Common myeloid progenitor, CD34-positive (primary cell): Measurements from ENCODE around the gene AUP1.
"Not testable (repeated sequence)": the region's sequence is repeated elsewhere in the genome, so short reads cannot be mapped to it uniquely, and the experiment has no call there.

Experiments
- CTCF ChIA-PET: fragments of 350-600 bp; sonication (Branson Sonifier 250); formaldehyde crosslinking; loops from one replicate; lab custom pipeline; 2021; ENCODE audit warnings: antibody characterized with exemption; lab: Charles Lee
- POLR2A ChIA-PET: fragments of 350-600 bp; sonication (Branson Sonifier 250); formaldehyde crosslinking; loops from one replicate; lab custom pipeline; 2021; ENCODE audit warnings: antibody characterized with exemption; lab: Charles Lee
- DNase-seq, 3 donors: peaks; one replicate each; pipeline versions ENCODE4 v3.0.0 to v3.0.0-alpha.2; 2013
- H3K27ac ChIP-seq, 2 experiments: 1 replicate in 1 of 2; 2 replicates in 1 of 2; pipeline ENCODE4 v1.7.0; 2013; ENCODE audit warnings: inconsistent platforms in 2 of 2, low read length in 2 of 2, mild to moderate bottlenecking in 2 of 2, low read depth in 1 of 2, moderate library complexity in 1 of 2; ENCODE audit not compliant: severe bottlenecking in 2 of 2, insufficient read depth in 1 of 2, poor library complexity in 1 of 2
- H3K27me3 ChIP-seq, 5 experiments: replicated peaks in 2 of 5; 1 replicate in 3 of 5; 2 replicates in 2 of 5; pipeline versions ENCODE4 v1.6.1 to v1.7.0; 2013; ENCODE audit warnings: low read length in 4 of 5, mild to moderate bottlenecking in 2 of 5, moderate library complexity in 2 of 5, inconsistent platforms in 1 of 5; ENCODE audit not compliant: insufficient read depth in 5 of 5, control insufficient read depth in 4 of 5
- H3K36me3 ChIP-seq, 4 experiments: 1 replicate in 2 of 4; 2 replicates in 2 of 4; pipeline versions ENCODE4 v1.6.1 to v1.7.0; 2013; ENCODE audit warnings: low read length in 3 of 4, control low read depth in 1 of 4, mild to moderate bottlenecking in 1 of 4; ENCODE audit not compliant: control insufficient read depth in 4 of 4, insufficient read depth in 4 of 4
- H3K4me1 ChIP-seq, 4 experiments: 1 replicate in 3 of 4; 2 replicates in 1 of 4; pipeline versions ENCODE4 v1.6.1 to v1.7.1; 2013; ENCODE audit warnings: low read length in 3 of 4, mild to moderate bottlenecking in 3 of 4, control low read depth in 1 of 4, inconsistent platforms in 1 of 4, moderate library complexity in 1 of 4; ENCODE audit not compliant: control insufficient read depth in 4 of 4, insufficient read depth in 4 of 4; ENCODE audit errors: control extremely low read depth in 1 of 4
- H3K4me3 ChIP-seq, 7 experiments: 1 replicate in 4 of 7; 2 replicates in 3 of 7; pipeline versions ENCODE4 v1.5.1 to v1.7.0; 2013; ENCODE audit warnings: mild to moderate bottlenecking in 7 of 7, low read length in 6 of 7, moderate library complexity in 6 of 7, inconsistent platforms in 2 of 7, low read depth in 2 of 7, control low read depth in 1 of 7; ENCODE audit not compliant: insufficient read depth in 4 of 7, control insufficient read depth in 1 of 7; ENCODE audit errors: extremely low read depth in 1 of 7
- H3K9me3 ChIP-seq, 5 experiments: 1 replicate in 4 of 5; 2 replicates in 1 of 5; pipeline versions ENCODE4 v1.6.1 to v1.7.1; 2013; ENCODE audit warnings: low read length in 4 of 5, mild to moderate bottlenecking in 2 of 5, inconsistent platforms in 1 of 5, low read depth in 1 of 5, moderate library complexity in 1 of 5; ENCODE audit not compliant: control insufficient read depth in 4 of 5, insufficient read depth in 2 of 5; ENCODE audit errors: control extremely low read depth in 1 of 5
- WGBS: methylation state at CpG from one replicate; pipeline ENCODE4 v1.1.5; 2013; ENCODE audit not compliant: insufficient coverage; 5-methylcytosine and 5-hydroxymethylcytosine counted together

Gene AUP1

GRCh38 chr2:74483675-74484164 lies 45.8 kb downstream of the AUP1 start:
- H3K9me3 ChIP-seq, H3K27me3 ChIP-seq, DNase-seq: not testable (repeated sequence)
- ChIA-PET CTCF (interaction anchor here (0.6 to 7.6 kb wide), 18 partner anchors 9 to 107 kb away, joined by 3 to 75 read pairs (median 6); partner anchors contain the start of genes INO80B, MRPL53, TLX2 and WBP1), POLR2A (interaction anchor here (1.0 to 2.2 kb wide), 2 partner anchors 46 to 48 kb away, joined by 3 to 15 read pairs; partner anchors contain the start of genes AUP1 and HTRA2)
- 84% methylated on average over 15 of the region's 19 CpGs for WGBS
- Histone ChIP-seq H3K27ac (peak overlapping the region in 1 of 2 experiments; percentile 81), H3K4me3 (peak overlapping the region; percentile 88 to 100 (median 94)), H3K4me1 (peaks cover 4 to 27% (median 23%) of the 10 kb centered on the region in 4 experiments), H3K36me3 (peaks cover 4 to 29% (median 16%) of the 10 kb centered on the region in 4 experiments)

- peak within 1 kb of the TSS; percentile 88 to 100 (median 94) for H3K4me3 ChIP-seq
- peaks cover 4 to 27% (median 23%) of the 10 kb centered on the region in 4 experiments for H3K4me1 ChIP-seq
- WGBS, result 1% methylated on average over 46 of the region's 50 CpGs
- POLR2A ChIA-PET, result interaction anchor here (1.0 to 2.8 kb wide), 4 partner anchors 10 to 48 kb away, joined by 3 to 16 read pairs (median 14); partner anchors contain the start of genes AUP1, HTRA2, MRPL53 and WBP1
- peak within 1 kb of the TSS; percentile 61 to 81 for H3K27ac ChIP-seq
- DNase-seq, result peak; percentile 94 to 96 (median 96)
- H3K36me3 ChIP-seq, result peaks cover 4 to 24% (median 15%) of the 10 kb centered on the region in 4 experiments
- CTCF ChIA-PET, result interaction anchor here (0.7 to 7.6 kb wide), 28 partner anchors 9 to 117 kb away, joined by 3 to 75 read pairs (median 5); partner anchors contain the start of genes INO80B, MRPL53, TLX2 and WBP1
- H3K9me3 ChIP-seq, result no peaks in the 10 kb centered on the region
- H3K27me3 ChIP-seq, result no peaks in the 10 kb centered on the region
These were observed 46.5 kb downstream of the AUP1 start, which contains the start of the genes CCDC142 and TTC31 for GRCh38 chr2:74482801-74483674. Gene CCDC142, minus strand, starts transcription at chr2:74482998. Its CDS starts 161 bp downstream, at chr2:74482837. Gene TTC31, plus strand, starts transcription at chr2:74483081. Its CDS starts 15 bp downstream, at chr2:74483096.

- H3K27ac ChIP-seq, result peak overlapping the region; percentile 61 to 81
- ChIA-PET POLR2A (interaction anchor here (2.2 to 2.8 kb wide), 3 partner anchors 9 to 48 kb away, joined by 13 to 16 read pairs (median 15); partner anchors contain the start of genes AUP1, HTRA2, MRPL53 and WBP1), CTCF (interaction anchor here (0.8 to 7.6 kb wide), 26 partner anchors 8 to 118 kb away, joined by 3 to 75 read pairs (median 5); partner anchors contain the start of genes INO80B, MRPL53, TLX2 and WBP1)
- peak in 1 of 3 donors; percentile 67 for DNase-seq
- no peaks in the 10 kb centered on the region for H3K27me3 ChIP-seq
- 3% methylated on average over 76 of the region's 80 CpGs for WGBS
- no peaks in the 10 kb centered on the region for H3K9me3 ChIP-seq
- peaks cover 4 to 33% (median 23%) of the 10 kb centered on the region in 4 experiments for H3K4me1 ChIP-seq
- peak overlapping the region; percentile 88 to 100 (median 94) for H3K4me3 ChIP-seq
- peaks cover 6 to 22% (median 15%) of the 10 kb centered on the region in 4 experiments for H3K36me3 ChIP-seq
These were observed 47.3 kb downstream of the AUP1 start for GRCh38 chr2:74481961-74482800.

GRCh38 chr2:74481431-74481830 lies 48.1 kb downstream of the AUP1 start:
- Histone ChIP-seq H3K27me3 (no peaks in the 10 kb centered on the region), H3K9me3 (no peaks in the 10 kb centered on the region), H3K4me3 (peak overlapping the region; percentile 88 to 100 (median 94)), H3K27ac (peak overlapping the region in 1 of 2 experiments; percentile 81), H3K4me1 (peaks cover 4 to 37% (median 23%) of the 10 kb centered on the region in 4 experiments), H3K36me3 (peaks cover 5 to 22% (median 17%) of the 10 kb centered on the region in 4 experiments)
- DNase-seq, result no peak
- ChIA-PET POLR2A (interaction anchor here (2.4 to 2.8 kb wide), 2 partner anchors 9 to 24 kb away, joined by 13 to 16 read pairs; partner anchors contain the start of genes MRPL53 and WBP1), CTCF (interaction anchor here (0.9 to 7.6 kb wide), 9 partner anchors 8 to 106 kb away, joined by 3 to 75 read pairs (median 5); partner anchors contain the start of genes INO80B, MRPL53 and WBP1)
- WGBS, result 100% methylated on average over 1 of the region's 3 CpGs
